Measurements from ENCODE around the gene SLC38A3.

Gene SLC38A3

DNA sequence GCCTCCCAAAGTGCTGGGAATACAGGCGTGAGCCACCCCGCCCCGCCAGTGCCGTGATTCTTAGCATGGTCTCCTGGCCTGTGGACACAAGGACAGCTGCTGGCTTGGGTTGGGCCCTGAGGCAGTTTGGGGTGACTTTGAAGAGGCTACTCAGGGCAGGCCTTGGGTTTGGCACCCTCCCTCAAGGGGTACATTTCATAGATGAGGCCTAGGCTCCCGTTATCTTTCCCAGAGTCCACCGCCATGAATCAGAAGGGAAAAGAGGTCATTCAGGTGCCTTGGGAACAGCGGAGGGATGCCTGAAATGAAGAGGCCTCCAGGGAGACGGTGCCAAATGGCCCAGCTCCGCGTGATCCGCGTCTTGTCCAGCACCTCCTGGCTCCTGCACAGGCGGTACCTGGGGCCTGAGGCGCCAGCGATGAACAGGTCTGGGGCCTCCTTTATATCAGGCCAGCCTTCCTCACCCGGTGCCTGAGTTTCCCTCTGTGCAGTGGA lies 40.2 kb downstream of the SLC38A3 start:
- H3K4me3 ChIP-seq (ENCODE audit: insufficient read length, low read depth) = no peak overlapping the region
- no peak for TF ChIP-seq YY1 (IDR thresholded peaks at IDR 0.05; ENCODE audit: insufficient read depth, insufficient read length)
- TF ChIP-seq ZNF274 (IDR thresholded peaks at IDR 0.05; ENCODE audit: low read depth, low read length) = no peak
- no peak for TF ChIP-seq SUZ12 (IDR thresholded peaks at IDR 0.05; ENCODE audit: extremely low read depth, insufficient read depth, insufficient read length)
- peak overlapping the region; percentile 76 for H3K9ac ChIP-seq (ENCODE audit: insufficient read length, low read depth)
- H3K4me1 ChIP-seq (ENCODE audit: insufficient read depth, insufficient read length) = peaks cover 75% of the 10 kb centered on the region
- H3K9me3 ChIP-seq (ENCODE audit: insufficient read depth, low read length) = no peaks in the 10 kb centered on the region
- no peaks in the 10 kb centered on the region for H3K27me3 ChIP-seq (ENCODE audit: insufficient read depth, insufficient read length)
- no peak for DNase-seq (ENCODE audit: low read depth, low spot score)
- peaks cover 69% of the 10 kb centered on the region for H3K36me3 ChIP-seq (ENCODE audit: insufficient read depth, insufficient read length, low read length)

DNA sequence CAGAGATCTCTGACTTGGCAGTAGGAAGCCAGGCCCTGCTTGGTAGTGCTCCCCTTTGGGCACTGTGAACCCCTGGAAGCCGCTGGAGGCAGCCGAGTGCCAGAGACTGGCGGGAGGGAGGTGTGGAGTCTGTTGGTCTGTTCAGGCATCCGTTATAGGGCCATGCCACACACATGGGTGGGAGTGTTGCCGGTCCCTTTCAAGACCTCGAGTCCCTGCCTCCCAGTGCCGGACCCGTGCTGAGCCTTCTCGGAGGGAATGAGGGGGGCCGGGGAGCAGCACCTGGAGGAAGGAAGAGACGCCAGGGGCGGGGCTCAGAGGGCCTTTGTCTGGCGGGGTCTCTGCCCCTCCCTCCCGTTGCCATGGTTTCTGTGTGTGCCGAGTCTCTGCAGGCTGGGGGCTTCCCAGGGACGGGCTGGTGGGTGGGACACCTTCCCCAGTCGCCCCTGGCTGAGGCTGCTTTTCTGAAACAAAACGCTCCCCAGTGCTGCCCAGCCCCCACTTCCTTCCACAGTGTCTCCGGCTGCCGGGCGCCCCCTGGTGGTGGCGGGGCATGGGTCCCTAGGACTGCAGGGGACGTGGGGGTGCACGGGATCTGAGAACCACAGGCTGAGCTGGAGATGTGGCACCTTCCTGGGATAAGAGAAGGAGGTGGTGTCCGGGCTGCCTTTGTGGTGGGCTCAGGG lies 40.9 kb downstream of the SLC38A3 start:
- TF ChIP-seq SUZ12 (IDR thresholded peaks at IDR 0.05; ENCODE audit: extremely low read depth, insufficient read depth, insufficient read length) (no peak), ZNF274 (IDR thresholded peaks at IDR 0.05; ENCODE audit: low read depth, low read length) (no peak), YY1 (IDR thresholded peaks at IDR 0.05; ENCODE audit: insufficient read depth, insufficient read length) (no peak)
- peak overlapping the region; percentile 76 for H3K9ac ChIP-seq (ENCODE audit: insufficient read length, low read depth)
- H3K4me1 ChIP-seq (ENCODE audit: insufficient read depth, insufficient read length) = peaks cover 73% of the 10 kb centered on the region
- H3K27me3 ChIP-seq (ENCODE audit: insufficient read depth, insufficient read length) = no peaks in the 10 kb centered on the region
- H3K4me3 ChIP-seq (ENCODE audit: insufficient read length, low read depth) = no peak overlapping the region
- no peaks in the 10 kb centered on the region for H3K9me3 ChIP-seq (ENCODE audit: insufficient read depth, low read length)
- peaks cover 72% of the 10 kb centered on the region for H3K36me3 ChIP-seq (ENCODE audit: insufficient read depth, insufficient read length, low read length)
- DNase-seq (ENCODE audit: low read depth, low spot score) = peak; percentile 93

DNA sequence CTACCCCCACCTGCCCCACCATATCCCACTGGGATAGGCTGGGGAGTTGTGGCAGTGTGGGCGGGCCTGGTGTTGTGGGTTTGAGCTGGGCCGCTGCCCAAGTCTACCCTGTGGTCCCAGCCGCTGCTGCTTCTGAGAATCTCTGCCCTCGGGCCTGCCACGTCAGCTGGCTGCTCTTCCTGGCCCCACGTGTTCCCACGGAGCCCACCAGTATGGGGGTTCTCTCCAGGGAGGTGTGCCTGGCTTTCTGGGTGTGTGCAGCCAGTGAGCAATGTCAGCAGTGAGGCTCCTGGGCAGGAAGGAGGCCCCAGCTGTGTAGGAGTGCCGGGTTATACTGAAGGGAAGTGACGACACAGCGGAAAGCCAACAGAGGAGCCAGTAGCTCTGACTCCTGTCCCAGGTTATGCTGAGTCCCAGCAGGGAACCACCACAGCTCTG lies 41.5 kb downstream of the SLC38A3 start:
- Histone ChIP-seq H3K4me3 (ENCODE audit: insufficient read length, low read depth) (peak overlapping the region; percentile 16), H3K9me3 (ENCODE audit: insufficient read depth, low read length) (no peaks in the 10 kb centered on the region), H3K36me3 (ENCODE audit: insufficient read depth, insufficient read length, low read length) (peaks cover 76% of the 10 kb centered on the region), H3K4me1 (ENCODE audit: insufficient read depth, insufficient read length) (peaks cover 71% of the 10 kb centered on the region), H3K27me3 (ENCODE audit: insufficient read depth, insufficient read length) (no peaks in the 10 kb centered on the region), H3K9ac (ENCODE audit: insufficient read length, low read depth) (peak overlapping the region; percentile 76)
- TF ChIP-seq ZNF274 (IDR thresholded peaks at IDR 0.05; ENCODE audit: low read depth, low read length) (no peak), SUZ12 (IDR thresholded peaks at IDR 0.05; ENCODE audit: extremely low read depth, insufficient read depth, insufficient read length) (no peak), YY1 (IDR thresholded peaks at IDR 0.05; ENCODE audit: insufficient read depth, insufficient read length) (no peak)
- DNase-seq (ENCODE audit: low read depth, low spot score) = no peak

DNA sequence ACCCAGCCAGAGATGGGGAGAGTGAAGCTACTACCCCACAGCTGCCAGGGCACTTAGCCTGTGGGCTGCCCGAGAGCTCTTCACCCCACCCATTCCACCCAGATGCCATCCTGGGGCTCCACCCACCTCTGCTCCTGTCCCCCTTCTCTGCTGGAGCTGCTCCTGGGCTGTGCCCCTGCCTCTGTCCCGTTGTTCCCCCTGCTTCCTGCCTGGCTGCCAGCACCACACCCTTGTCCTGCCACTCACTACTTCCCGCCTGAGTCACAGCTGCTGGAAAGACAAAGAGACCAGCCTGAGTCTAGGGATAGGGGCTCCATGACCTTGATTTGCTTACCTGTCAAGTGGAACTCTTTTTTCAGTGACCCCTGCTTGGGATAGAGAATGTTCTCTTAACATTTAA lies 43.3 kb downstream of the SLC38A3 start:
- Histone ChIP-seq H3K4me1 (ENCODE audit: insufficient read depth, insufficient read length) (peaks cover 65% of the 10 kb centered on the region), H3K4me3 (ENCODE audit: insufficient read length, low read depth) (no peak overlapping the region), H3K9ac (ENCODE audit: insufficient read length, low read depth) (peak overlapping the region; percentile 39), H3K27me3 (ENCODE audit: insufficient read depth, insufficient read length) (no peaks in the 10 kb centered on the region), H3K36me3 (ENCODE audit: insufficient read depth, insufficient read length, low read length) (peaks cover 79% of the 10 kb centered on the region), H3K9me3 (ENCODE audit: insufficient read depth, low read length) (no peaks in the 10 kb centered on the region)
- no peak for DNase-seq (ENCODE audit: low read depth, low spot score)
- TF ChIP-seq YY1 (IDR thresholded peaks at IDR 0.05; ENCODE audit: insufficient read depth, insufficient read length) (no peak), ZNF274 (IDR thresholded peaks at IDR 0.05; ENCODE audit: low read depth, low read length) (no peak), SUZ12 (IDR thresholded peaks at IDR 0.05; ENCODE audit: extremely low read depth, insufficient read depth, insufficient read length) (no peak)

DNA sequence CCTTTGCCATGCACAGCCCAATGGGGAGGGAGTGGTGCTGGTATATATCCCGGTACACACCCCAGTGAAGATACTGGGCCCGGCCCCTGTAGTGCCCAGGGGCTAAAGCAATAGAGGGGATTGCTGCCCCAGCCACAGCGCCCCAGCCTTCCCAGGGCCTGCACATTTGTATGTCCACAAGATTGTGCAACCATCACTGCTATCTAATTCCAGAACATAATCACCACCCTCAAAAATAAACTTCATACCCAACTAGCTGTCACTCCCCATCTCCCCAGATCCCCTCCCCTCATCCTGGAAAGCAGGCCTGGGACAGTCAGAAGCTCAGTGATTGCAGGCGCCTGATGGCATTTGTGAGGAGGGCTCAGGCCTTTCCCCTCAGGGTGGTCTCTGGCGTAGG lies 44.4 kb downstream of the SLC38A3 start:
- Histone ChIP-seq H3K4me3 (ENCODE audit: insufficient read length, low read depth) (no peak overlapping the region), H3K9ac (ENCODE audit: insufficient read length, low read depth) (no peak overlapping the region), H3K36me3 (ENCODE audit: insufficient read depth, insufficient read length, low read length) (peaks cover 79% of the 10 kb centered on the region), H3K27me3 (ENCODE audit: insufficient read depth, insufficient read length) (no peaks in the 10 kb centered on the region), H3K9me3 (ENCODE audit: insufficient read depth, low read length) (no peaks in the 10 kb centered on the region), H3K4me1 (ENCODE audit: insufficient read depth, insufficient read length) (peaks cover 62% of the 10 kb centered on the region)
- TF ChIP-seq SUZ12 (IDR thresholded peaks at IDR 0.05; ENCODE audit: extremely low read depth, insufficient read depth, insufficient read length) (no peak), YY1 (IDR thresholded peaks at IDR 0.05; ENCODE audit: insufficient read depth, insufficient read length) (no peak), ZNF274 (IDR thresholded peaks at IDR 0.05; ENCODE audit: low read depth, low read length) (no peak)
- DNase-seq (ENCODE audit: low read depth, low spot score) = no peak

DNA sequence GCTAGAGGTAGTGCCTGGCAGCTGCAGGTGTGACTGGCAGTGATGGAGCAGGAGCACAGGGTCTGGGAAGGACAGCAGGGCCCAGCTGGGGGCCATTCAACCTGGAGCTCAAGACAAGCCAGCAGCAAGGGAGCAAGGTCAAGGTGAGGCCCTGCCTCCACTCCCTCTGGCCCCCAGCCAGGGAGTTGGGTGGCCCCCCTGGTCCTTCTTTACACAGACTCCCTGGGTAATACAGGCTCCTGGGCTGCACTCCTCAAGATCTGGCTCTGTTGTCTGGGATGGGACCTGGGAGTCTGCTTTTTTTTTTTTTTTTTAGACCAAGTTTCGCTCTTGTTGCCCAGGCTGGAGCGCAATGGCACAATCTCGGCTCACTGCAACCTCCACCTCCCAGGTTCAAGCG lies 45.4 kb downstream of the SLC38A3 start:
- H3K9me3 ChIP-seq (ENCODE audit: insufficient read depth, low read length) = no peaks in the 10 kb centered on the region
- TF ChIP-seq YY1 (IDR thresholded peaks at IDR 0.05; ENCODE audit: insufficient read depth, insufficient read length) = no peak
- H3K4me3 ChIP-seq (ENCODE audit: insufficient read length, low read depth) = no peak overlapping the region
- no peaks in the 10 kb centered on the region for H3K27me3 ChIP-seq (ENCODE audit: insufficient read depth, insufficient read length)
- H3K36me3 ChIP-seq (ENCODE audit: insufficient read depth, insufficient read length, low read length) = peaks cover 82% of the 10 kb centered on the region
- no peak for DNase-seq (ENCODE audit: low read depth, low spot score)
- no peak overlapping the region for H3K9ac ChIP-seq (ENCODE audit: insufficient read length, low read depth)
- H3K4me1 ChIP-seq (ENCODE audit: insufficient read depth, insufficient read length) = peaks cover 61% of the 10 kb centered on the region

DNA sequence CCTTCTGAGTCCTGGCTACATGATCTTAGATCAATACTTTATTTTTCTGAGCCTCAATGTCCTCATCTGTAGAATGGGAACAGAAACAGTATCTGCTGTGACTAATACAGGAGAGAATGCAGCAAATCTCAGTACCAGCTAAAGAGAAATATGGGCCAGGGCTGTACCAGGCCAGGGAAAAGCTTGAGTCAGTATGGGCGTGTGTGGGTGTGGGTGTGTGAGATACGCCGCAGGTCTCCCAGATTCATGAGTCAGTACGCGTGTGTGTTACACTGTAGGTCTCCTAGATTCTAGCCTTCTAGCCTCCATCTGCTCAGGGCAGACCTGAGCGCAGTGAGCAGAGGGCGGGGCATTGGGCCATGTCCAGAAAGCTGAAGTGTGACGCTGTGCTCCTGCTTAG lies 46.1 kb downstream of the SLC38A3 start:
- Histone ChIP-seq H3K36me3 (ENCODE audit: insufficient read depth, insufficient read length, low read length) (peaks cover 84% of the 10 kb centered on the region), H3K4me3 (ENCODE audit: insufficient read length, low read depth) (no peak overlapping the region), H3K4me1 (ENCODE audit: insufficient read depth, insufficient read length) (peaks cover 57% of the 10 kb centered on the region), H3K9me3 (ENCODE audit: insufficient read depth, low read length) (no peaks in the 10 kb centered on the region), H3K27me3 (ENCODE audit: insufficient read depth, insufficient read length) (no peaks in the 10 kb centered on the region), H3K9ac (ENCODE audit: insufficient read length, low read depth) (no peak overlapping the region)
- TF ChIP-seq YY1 (IDR thresholded peaks at IDR 0.05; ENCODE audit: insufficient read depth, insufficient read length) (no peak), ZNF274 (IDR thresholded peaks at IDR 0.05; ENCODE audit: low read depth, low read length) (no peak), SUZ12 (IDR thresholded peaks at IDR 0.05; ENCODE audit: extremely low read depth, insufficient read depth, insufficient read length) (no peak)
- no peak for DNase-seq (ENCODE audit: low read depth, low spot score)

Measured in NT2/D1 (cell line).